HG03175 (cell line): ENCODE data around the gene MAFB.
"Not testable (repeated sequence)": the region's sequence is repeated elsewhere in the genome, so short reads cannot be mapped to it uniquely, and the experiment has no call there.

Experiments used
- ATAC-seq: cut with Tn5 transposase; IDR thresholded peaks from one replicate; pipeline ENCODE4 v1.9.1; 2021; ENCODE audit warnings: mild to moderate bottlenecking, moderate library complexity; ENCODE audit not compliant: unreplicated experiment

Gene MAFB

DNA sequence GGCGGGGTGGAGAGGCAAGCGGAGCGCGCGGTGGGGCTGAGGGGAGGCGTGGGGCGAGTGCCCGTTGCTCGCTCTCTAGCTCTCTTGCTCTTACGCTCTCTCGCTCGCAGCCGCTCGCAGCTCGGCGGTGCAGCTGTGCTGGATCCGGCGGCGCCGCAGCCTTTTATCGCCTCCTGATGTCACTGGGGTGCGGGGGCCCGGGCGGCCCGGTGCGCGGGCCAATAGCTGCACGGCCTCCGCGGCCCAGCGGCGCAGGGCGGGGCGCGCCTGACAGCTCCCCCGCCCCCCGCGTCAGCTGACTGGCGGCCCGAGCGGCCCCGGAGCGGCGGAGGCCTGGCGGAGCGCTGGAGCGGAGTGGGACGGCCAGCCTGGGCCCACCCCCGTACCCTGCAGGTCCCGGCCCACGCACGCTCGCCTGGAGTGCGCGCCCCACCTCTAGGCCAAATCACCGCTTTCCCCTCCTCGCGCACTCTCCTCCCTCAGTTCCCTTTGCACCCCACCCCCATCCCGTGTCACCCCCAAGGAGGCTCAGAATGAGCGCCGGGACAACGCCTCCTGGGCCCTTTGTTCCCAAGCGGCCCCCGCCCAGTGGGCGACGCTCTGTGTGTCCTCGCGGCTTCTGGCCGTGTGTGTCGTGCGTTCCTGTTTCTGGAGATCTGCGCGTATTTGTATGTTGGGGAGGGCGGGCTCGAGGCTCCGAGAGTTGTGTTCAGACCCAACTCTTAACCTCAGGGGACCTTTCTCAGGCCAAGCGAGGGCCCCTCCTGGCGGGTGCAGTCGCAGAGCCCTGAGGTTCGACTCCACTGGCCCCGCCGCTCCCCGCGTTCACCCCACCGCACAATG is at the start of gene MAFB:
Gene MAFB (minus strand): TSS at position 137 of the 843 bp plus-strand sequence. CDS start 386 bp downstream, outside the sequence.
- ATAC-seq = no peak

DNA sequence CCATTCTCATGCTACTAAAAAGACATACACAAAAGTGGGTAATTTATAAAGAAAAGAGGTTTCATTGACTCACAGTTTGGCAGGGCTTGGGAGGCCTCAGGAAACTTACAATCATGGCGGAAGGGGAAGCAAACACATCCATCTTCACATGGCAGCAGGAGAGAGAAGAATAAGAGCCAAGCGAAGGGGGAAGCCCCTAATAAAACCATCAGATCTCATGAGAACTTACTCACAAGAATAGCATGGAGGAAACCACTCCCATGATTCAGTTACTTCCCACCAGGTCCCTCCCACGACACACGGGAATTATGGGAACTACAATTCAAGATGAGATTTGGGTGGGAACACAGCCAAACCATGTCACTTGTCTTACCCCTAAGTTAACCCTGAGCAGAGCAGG is 47.4 kb upstream of the MAFB start:
- ATAC-seq = not testable (repeated sequence)

DNA sequence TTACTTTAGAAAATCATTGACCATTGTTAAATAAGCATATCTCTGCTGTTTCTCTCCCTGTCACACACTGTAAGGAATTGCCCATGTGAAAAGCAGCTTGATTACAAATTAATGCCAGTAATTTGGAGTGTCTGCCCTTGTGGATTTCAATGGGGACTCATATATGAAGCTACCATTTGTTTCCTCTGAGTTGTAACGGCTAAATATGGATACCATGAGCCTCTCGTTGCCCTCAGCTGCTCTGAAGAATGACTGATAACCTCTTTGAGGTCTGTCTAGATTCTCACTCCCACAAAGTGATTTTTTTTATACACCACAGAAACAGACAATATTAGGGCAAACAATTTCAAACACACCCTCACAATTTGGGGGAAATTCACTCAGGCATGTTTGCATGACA is 40.0 kb upstream of the MAFB start:
- no peak for ATAC-seq

DNA sequence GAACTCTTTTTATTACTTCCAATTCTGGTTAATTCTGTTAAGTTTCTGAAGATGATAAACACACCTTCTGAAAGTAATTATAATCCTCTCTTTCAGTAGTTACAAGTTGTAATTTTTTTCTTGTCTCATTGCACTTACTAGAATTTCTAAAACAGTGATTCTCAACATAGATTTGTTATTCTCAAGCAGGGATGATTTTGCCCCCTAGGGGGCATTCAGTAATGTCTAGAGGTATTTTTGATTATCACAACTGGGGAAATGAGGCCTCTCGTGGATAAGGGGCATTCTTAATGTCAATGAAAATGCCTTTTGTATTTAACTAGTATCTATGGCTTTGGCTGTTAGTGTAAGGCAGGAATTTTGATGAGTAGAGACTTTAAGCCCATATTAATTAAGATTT is 39.4 kb upstream of the MAFB start:
- ATAC-seq = no peak

DNA sequence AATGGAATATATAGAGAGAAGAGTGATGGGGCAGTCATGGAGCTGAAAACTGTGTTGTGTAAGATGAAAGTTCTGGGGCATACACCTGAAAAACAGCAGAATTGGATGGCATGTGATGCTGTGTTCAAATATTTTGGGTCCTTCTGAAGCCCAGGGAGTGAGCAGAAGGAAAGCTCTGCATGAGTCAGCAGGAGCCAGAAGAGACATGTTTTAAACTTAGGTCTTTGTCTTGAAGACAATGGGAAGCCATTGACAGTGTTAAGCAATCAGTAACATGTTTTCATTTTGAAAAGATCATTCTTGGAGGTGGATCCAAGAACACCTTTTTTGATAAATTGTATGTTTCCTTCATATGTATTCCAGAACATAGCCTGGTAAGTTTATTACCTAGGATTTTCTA is 38.9 kb upstream of the MAFB start:
- no peak for ATAC-seq

DNA sequence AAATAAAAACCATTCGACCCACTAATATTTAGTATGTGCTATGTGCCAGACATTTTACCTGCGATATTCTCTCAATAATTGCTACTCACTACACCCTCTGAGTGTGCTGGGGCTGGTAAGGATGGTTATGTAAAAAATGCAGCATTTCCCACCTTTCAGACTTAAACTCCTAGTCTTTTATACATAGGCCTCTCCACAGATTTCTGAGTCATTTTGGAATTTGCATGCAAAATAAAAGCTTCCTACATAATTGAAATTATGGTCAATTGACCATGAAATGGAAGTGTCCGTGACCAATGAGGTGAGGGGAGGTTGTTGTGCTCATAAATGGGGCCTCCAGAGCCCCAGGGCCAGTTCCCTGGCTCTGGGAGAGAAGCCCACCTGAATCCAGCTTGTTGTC is 37.7 kb upstream of the MAFB start:
- no peak for ATAC-seq

DNA sequence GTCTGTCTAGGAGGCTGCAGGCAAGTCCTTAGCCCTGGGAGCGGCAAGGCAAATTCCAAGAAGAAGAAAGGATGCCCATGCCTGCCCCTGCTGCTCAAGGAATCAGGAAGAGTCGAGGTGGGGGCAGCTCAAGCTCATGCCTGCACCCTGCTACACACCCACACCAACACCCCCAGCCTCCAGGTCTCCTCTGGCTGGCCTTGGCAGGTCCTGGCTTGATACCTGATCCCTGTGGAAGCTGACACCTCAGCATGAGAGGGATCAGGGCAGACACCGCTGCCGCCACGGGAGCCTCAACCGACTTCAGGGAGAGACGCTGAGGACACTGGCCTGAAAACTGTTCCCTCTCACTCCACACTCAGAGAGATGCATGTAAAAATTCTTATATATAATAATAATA is 35.5 kb upstream of the MAFB start:
- no peak for ATAC-seq

DNA sequence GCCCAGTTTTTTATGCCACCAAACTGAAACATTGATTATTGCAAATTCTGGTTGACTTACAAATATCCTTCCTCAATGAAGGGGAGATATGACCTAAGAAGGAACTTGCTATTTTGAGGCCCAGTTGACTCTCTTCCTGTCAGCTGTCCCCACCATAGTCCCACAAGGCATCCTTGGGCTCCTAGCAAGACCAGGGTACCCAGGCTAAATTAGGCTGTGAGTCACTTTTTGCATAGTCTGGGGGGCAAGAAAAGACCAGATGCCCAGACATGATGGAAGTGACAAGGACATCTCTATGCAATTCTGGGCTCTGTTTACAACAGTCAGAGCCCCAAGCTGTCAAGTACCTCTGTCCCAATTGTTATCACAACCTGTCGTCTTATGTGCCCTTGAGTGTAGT is 31.8 kb upstream of the MAFB start:
- no peak for ATAC-seq

DNA sequence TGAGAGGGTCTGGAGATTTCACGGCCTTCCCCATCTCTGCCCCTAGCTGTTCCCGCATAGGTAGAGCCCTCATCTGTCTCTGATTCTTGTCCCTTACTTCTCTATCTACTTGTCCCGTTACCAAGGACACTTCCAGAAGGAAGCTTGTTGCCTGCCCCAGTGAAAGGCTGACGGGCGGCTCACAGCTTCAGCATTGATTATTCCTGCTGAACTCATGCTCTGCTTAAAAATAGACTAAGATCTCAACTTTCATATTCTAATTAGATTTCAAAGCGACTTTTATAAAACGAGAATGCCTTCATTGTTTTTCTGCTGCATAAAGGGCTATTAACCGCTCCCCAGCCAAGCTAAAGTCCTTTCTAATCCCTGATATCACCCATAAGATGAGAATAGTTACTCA is 31.1 kb upstream of the MAFB start:
- ATAC-seq = no peak

DNA sequence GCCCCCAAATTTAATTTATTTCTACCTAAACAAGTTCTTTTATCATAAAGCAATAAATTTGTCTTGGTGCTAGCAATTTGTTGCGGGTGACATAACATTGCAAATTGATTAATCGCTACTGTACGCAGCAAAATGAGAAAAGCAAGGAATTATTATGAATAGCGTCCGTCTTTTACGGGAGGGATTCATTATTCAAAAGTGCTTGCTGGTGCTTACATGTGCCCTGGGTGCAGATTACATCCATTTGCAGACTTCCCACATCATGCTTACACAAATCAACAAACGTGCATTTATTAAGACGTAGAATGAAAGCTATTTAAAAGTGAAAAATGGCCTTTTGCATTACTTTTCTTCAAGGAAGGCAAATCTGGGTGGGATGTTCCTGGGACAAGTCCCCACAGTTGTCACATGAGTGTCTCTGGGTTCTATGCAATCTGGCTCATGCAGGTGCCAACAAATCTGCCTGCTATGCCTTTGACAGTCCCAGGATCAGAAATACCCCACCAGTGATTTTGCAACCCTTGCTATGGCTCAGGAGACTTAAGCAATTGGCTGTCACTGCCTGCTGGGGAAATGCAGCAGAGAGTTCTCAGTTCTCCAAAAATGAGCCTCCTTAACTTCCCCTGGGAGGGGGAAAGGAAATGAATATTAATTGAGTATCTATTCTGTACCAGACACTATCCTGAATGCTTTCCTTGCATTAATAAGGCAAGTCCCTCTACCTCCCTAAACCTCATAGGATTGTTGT is 30.1 kb upstream of the MAFB start:
- ATAC-seq = no peak

DNA sequence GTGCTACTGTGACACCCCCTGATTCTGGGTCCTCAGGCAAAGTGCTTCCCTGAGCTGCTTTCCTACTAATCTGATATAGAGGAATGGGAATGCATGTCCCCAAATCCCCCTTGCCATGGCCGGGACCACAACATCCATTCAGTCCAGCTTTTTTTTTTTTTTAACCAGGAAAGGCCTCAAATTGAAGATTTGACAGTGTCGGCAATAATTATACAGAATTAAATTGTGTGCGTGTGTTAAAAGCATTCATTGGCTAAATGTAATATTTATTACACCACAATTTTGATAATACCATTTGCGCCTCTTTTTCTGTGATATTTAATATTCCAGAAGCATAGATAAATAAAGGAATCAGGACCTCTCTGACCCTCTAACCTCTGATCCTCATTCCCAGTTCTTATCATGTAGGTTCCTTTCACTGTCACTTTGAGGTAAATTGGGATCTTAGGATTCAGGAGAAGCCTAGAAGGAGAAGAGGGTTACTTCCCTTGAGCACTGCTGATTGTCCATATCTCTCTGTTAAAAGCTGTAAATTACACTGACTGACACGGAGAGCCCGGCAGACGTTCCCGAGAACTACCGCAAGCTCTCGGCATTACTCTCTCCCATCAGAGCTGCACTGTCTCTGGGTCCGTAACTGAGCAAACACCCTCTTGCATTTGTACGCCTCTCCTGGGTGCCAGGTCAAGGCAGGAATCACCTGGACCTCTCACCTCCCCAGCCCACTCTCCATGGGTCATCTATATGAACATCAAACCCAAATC is 29.4 kb upstream of the MAFB start:
- no peak for ATAC-seq

DNA sequence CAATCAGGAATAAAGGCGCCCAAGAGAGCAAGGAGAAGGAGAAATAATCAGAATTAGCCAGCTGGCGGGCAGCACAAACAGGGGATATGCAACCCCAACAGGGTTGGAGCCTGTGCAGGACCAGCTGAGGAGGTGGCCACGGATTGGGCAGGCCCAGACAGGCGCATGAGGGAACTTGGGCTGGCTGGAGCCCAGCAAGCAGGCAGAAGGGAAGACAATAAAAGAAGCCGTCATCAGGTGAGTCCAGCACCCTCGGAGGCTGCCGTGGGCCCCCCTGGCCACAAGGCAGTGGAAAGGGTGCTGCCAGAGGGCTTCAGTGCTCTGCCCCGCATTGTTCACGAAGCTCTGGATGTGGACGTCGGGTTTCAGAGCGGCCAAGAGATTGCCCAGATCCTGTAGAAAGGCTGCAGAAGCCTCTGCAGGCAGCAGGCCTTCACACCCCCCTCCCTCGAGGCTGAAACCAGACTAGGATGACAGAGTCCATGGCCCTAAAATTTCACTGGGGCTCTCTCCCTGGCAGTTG is 28.4 kb upstream of the MAFB start:
- no peak for ATAC-seq

DNA sequence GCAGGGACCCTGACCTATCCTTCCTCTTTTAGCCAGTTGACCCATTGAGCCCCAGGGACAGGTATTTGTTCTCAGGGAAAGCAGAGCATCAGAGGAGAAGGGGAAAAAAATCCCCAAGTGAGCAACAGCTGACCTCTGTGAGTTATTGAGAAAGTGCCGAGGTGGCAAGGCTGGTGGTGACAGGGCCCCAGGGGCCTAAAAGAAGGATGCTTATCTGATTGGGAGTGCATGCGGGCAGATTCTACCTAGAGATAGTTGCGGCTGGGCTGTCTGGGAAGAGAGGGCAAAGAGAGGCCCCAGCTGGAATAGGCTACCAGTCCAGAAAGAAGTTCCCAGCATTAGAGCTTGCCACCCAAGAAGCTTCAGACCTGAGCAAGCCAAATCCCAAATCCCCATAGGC is 26.5 kb upstream of the MAFB start:
- ATAC-seq = no peak

DNA sequence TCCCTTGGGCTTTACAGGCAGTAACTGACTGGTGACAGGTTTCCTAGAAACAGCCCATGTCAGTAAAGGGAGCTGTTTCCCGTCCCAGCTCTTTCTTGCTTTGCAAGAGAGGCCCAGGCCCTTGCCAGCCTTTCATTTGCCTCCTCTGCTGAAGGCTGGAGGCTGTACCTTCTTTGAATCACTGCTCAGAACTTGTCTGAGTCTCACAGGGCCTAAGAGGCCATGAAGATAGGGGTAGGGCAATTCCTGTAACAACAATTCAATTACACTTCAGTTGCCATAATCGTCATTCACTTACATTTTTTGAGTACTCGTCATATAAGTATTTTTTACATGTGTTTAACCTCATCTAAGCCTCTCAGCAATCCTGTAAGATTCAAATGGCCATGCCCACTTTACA is 25.9 kb upstream of the MAFB start:
- no peak for ATAC-seq

DNA sequence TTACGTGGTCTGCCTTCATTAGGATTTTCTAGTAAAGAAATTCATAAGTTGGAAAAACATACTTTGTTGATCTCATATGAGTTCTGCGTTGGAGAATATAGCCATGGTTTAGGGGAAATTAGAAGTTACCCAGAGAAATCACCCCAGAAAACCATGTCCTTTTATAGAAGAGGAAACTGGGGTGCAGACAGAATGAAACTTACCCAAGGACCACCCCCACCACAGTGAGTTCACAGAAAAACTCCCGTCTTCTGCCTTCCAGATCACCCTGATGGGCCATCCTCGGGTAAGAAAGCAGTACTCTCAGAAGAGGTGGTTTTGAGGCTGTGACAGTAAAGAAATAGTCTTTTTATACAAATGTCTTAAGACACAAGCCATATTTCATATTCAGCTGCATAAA is 25.1 kb upstream of the MAFB start:
- ATAC-seq = no peak

DNA sequence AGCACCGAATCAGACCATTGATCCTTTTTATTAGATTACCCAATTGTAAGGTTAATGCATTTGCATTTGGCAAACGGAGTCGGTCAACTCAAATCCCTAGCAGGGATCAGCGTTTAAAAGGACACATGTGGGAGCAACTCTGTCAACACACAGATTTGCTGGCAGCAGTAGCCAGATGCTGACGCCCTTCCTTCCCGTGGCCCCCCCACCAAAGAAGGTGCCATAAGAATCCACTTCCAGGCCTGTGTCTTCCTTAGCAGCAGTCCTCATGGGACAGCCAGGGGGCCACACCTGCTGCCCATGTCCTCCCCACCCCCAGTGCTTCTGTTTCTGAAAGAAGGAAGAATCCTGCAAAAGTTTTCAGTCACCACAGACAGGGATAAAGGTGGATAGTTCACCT is 24.5 kb upstream of the MAFB start:
- ATAC-seq = no peak

DNA sequence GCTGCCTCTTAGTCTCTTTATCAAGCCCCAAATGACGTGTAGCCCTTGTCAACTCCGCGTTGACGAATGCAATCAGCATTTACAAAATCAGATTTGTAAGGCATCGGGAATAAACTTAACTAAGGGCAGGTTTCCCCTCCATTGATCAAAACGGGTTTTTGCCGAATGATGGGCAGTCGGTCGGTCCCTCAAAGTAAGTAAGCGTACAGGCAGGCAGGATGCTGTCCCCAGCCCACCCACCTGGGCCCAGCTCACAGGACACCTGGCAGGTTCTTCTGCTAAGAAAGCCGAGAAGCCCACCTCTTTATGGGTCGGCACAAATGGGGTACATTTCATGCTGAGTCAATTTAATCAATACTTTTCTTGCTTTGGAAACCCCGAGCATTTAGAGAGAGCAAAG is 22.0 kb upstream of the MAFB start:
- no peak for ATAC-seq

DNA sequence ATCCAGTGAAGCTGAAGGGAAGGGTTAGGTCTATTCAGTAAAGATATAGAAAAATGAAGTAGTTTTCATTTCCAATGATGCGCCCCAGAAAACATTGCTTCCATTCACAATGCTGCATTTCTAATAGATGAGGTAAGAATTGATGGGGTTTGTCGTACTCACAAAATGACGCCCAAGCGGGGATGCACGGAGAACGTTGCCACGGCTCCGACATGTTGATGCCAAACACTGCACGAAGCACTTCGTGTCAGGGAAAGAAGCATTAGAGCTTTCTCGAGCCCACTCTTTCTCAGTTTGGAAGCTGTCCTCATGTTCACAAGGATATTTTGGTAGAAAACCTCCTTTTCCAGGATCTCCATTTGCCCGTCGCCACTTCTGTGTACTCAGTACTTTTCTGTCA is 21.6 kb upstream of the MAFB start:
- ATAC-seq = no peak

DNA sequence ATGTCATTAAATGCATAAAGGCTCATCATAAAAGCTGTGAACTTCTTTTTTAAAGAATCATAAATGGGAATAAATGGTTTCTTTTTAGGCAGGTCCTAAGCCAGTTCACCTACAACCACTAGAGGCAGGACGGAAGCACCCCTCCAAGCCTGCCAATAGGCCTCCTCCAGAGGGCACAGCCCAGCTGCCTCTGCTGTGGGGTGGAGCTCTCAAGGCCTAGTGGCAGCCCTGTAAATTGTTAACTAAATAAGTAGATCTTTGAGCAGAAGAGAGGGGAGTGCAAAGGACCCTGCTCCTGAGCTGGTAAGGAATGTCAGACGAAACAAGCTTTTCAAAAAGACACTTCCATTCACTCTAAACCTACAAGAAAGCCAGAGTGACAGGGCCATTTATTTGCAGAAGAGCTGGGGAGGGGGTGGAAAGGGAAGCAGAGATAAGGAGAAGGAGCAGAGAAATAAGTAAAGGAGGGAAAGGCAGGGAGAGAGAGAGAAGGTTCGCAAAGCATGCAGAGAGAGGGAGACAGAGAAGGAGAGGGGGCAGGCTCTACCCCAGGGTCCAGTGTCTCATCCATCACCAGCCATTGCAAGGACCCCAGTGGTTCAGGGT is 18.0 kb upstream of the MAFB start:
- ATAC-seq = peak; percentile 61

DNA sequence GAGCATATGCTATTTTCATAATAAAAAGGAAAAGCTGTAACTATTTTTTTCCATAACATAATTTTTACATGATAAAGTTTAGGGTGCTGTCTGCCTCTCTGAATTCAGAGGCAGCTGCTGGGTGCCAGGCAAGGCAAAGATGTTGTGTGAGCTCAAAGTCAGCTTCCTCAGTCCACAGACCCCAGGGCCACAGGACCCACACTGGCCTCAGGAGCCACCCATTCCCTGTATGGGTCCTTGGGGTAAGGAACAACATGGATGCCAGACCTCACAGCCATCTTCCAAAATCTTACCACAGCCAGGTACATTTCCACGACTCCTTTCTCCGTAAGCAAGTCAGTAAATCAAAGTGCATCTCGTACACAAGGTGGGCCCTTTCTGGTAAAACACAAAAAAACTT is 16.4 kb upstream of the MAFB start:
- no peak for ATAC-seq

DNA sequence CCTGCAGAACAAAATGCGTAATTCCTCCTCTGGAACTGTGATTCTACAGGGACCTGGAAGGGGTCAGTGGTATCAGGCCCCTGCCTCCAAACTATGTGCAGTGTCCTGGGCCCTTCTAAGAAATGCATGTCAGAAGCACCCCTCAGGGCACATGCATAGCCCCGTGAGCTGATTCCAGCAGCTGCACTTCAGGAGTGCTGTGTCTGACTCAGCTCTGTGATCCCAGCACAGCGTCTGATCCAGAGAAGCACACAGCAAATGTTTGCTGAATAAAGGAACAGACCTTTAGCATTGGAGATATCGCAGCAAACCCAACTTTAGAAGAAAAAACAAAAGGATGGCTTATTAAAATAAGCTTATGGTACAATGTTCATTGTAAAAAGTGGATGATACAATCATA is 15.8 kb upstream of the MAFB start:
- no peak for ATAC-seq
